ENCODE data around the gene PRMT3. TPM values are rescaled to one million over a fixed set of nuclear protein-coding genes. Genes with fewer than 3 reads are reported as not detected.

PRMT3 gene
- total and polyA plus RNA-seq, 2 of the 13 experiments (the other 11 are each of a cell fraction or from before 2014, with no cell fraction given): 9.1 to 27.7 TPM

DNA sequence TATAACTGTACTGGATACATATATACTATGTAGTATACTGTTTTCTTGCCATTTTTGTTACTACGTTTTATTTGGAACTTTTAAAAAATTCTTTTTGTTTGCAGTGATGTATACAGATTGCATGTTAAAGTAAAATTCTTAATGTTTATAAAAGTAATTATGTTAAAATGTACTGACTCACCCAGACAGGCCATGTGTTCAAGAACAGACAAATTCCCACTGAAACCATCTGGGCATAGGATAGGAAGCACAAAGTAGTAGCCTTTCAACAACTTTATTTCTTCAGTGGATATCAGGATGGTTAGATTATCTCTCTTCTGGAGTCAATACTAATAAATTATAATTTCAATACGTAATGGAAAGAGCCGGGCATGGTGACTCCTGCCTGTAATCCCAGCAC lies 19.8 kb downstream of the PRMT3 start (continued):
- TF ChIP-seq SRF (IDR thresholded peaks at IDR 0.05; ENCODE audit: low read depth, low read length) (no peak), REL (CRISPR knock-in tag; conservative IDR thresholded peaks at IDR 0.05) (no peak), GTF2F1 (IDR thresholded peaks at IDR 0.05; ENCODE audit: low read length) (no peak), ZNF232 (CRISPR knock-in tag; IDR thresholded peaks at IDR 0.05; ENCODE audit: borderline replicate concordance) (no peak), ZNF850 (CRISPR knock-in tag; conservative IDR thresholded peaks at IDR 0.05) (no peak)

DNA sequence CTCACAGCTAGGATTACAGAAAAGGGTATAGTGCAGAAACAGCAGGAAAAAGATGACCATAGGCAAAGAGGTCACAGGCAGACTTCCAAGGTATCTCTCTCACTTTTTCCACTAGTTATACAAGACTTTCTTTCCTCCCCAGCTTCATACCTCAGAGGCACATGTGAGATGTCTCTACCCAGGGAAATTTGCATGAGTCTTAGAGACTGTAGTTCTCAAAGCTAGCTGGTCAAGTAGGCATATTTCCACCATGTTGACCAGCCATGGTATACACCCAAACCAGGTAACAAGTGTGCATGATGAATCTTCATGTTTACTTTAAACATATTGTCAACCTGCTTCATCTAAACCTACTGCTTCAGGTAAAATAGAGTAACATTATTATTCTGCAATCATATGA lies 27.9 kb downstream of the PRMT3 start:
- ChIA-PET CTCF (ENCODE audit: low intra/inter-chr PET ratio, low total read pairs) (no interaction called here), POLR2A (no interaction called here)
- FAIRE-seq (no peak), DNase-seq (ENCODE audit: low spot score) (no peak), ATAC-seq (no peak)
- BruUV-seq (replicated peaks): no TSS peak
- H3K36me3 ChIP-seq (replicated peaks in 1 of 2; ENCODE audit: control insufficient read depth in 1 of 2, insufficient read depth in 2 of 2, low read length in 2 of 2): peaks cover 1 to 29% of the 10 kb centered on the region in 2 experiments; a peak in 3 of 5 replicates
- H3K4me1 ChIP-seq (ENCODE audit: insufficient read depth, low read length): no peaks in the 10 kb centered on the region
- no peaks in the 10 kb centered on the region for H3K27me3 ChIP-seq (ENCODE audit: control insufficient read depth in 1 of 2, insufficient read depth in 2 of 2, low read length in 2 of 2)
- no peaks in the 10 kb centered on the region for H3K9me3 ChIP-seq (ENCODE audit: low read length)
- TF ChIP-seq SUZ12 (IDR thresholded peaks at IDR 0.05; ENCODE audit: low read depth, low read length) (no peak), SCMH1 (CRISPR knock-in tag; IDR thresholded peaks at IDR 0.05; ENCODE audit: borderline replicate concordance) (no peak), ZNF383 (CRISPR knock-in tag; IDR thresholded peaks at IDR 0.05; ENCODE audit: borderline replicate concordance) (no peak), ZNF138 (CRISPR knock-in tag; IDR thresholded peaks at IDR 0.05; ENCODE audit: low read depth) (no peak)
- H3K79me2 ChIP-seq (ENCODE audit: insufficient read depth, low read length): no peaks in the 10 kb centered on the region
- intact Hi-C loops (cut with micrococcal nuclease; ENCODE audit: unreplicated experiment) (no loop called here), in situ Hi-C loops (cut with HindIII; ENCODE audit: extremely low pct_ligation_motif_present, low pct_unique_long_range_greater_than_20kb) (no loop called here)
- H3K4me3 ChIP-seq (replicated peaks in 1 of 3; ENCODE audit: insufficient read depth in 1 of 3, low read depth in 2 of 3, low read length in 3 of 3): no peak overlapping the region
- H2AFZ ChIP-seq (ENCODE audit: low read length): no peak overlapping the region
- H4K20me1 ChIP-seq (ENCODE audit: insufficient read depth, low read length): no peaks in the 10 kb centered on the region
- H3K9ac ChIP-seq (ENCODE audit: insufficient read depth, low read depth, low read length): no peak overlapping the region
- H3K4me2 ChIP-seq (ENCODE audit: low read depth, low read length): no peak overlapping the region
- H3K27ac ChIP-seq (ENCODE audit: extremely low read length, insufficient read depth, low read length): no peak overlapping the region

DNA sequence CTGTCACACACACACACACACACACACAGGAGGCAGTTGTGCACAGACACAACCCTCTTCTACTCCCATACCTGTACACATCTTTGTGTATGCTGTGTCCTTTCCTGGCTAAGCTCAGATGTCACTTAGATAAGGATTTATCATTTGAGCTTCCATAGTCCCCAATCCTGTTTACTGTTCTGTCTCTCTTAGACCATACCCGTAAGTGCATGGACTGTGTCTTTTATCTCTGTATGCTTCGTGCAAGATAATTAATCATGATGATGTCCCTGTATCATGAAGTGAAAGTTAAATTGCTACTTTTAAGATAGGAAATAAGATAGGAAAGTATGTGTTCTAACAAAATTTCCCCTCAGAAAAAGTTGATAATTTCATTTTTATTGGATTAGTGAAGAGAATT lies 30.3 kb downstream of the PRMT3 start:
- DNase-seq (ENCODE audit: low spot score): no peak
- no peak for ATAC-seq
- H3K4me3 ChIP-seq (replicated peaks in 1 of 3; ENCODE audit: insufficient read depth in 1 of 3, low read depth in 2 of 3, low read length in 3 of 3): no peak overlapping the region
- H3K9ac ChIP-seq (ENCODE audit: insufficient read depth, low read depth, low read length): no peak overlapping the region
- intact Hi-C loops (cut with micrococcal nuclease; ENCODE audit: unreplicated experiment): no loop called here
- POLR2A ChIA-PET: no interaction called here
- no peaks in the 10 kb centered on the region for H3K4me1 ChIP-seq (ENCODE audit: insufficient read depth, low read length)
- no peak overlapping the region for H3K27ac ChIP-seq (ENCODE audit: extremely low read length, insufficient read depth, low read length)
- H3K9me3 ChIP-seq (ENCODE audit: low read length): no peaks in the 10 kb centered on the region
- CTCF ChIA-PET (ENCODE audit: low intra/inter-chr PET ratio, low total read pairs): no interaction called here
- in situ Hi-C loops (cut with HindIII; ENCODE audit: extremely low pct_ligation_motif_present, low pct_unique_long_range_greater_than_20kb): no loop called here
- no peak overlapping the region for H3K4me2 ChIP-seq (ENCODE audit: low read depth, low read length)
- TF ChIP-seq, protein P1, sequence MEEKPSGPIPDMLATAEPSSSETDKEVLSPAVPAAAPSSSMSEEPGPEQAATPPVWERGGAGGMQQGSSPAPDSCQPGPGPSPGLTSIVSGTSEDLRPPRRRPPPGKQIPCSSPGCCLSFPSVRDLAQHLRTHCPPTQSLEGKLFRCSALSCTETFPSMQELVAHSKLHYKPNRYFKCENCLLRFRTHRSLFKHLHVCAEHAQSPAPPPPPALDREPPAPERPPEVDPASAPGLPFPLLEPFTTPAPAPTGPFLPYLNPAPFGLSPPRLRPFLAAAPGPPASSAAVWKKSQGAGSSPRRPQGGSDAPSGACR (CRISPR knock-in tag; IDR thresholded peaks at IDR 0.05): no peak
- TF ChIP-seq ZSCAN22 (CRISPR knock-in tag; IDR thresholded peaks at IDR 0.05) (no peak), MIER2 (CRISPR knock-in tag; IDR thresholded peaks at IDR 0.05) (no peak), MXD3 (CRISPR knock-in tag; IDR thresholded peaks at IDR 0.05) (no peak), ARHGAP35 (CRISPR knock-in tag; IDR thresholded peaks at IDR 0.05; ENCODE audit: borderline replicate concordance) (no peak), KDM5A (IDR thresholded peaks at IDR 0.05; ENCODE audit: borderline replicate concordance, low read length) (no peak)
- peaks cover 1 to 27% of the 10 kb centered on the region in 2 experiments; a peak in 3 of 5 replicates for H3K36me3 ChIP-seq (replicated peaks in 1 of 2; ENCODE audit: control insufficient read depth in 1 of 2, insufficient read depth in 2 of 2, low read length in 2 of 2)
- BruUV-seq (replicated peaks): no TSS peak
- no peaks in the 10 kb centered on the region for H3K27me3 ChIP-seq (ENCODE audit: control insufficient read depth in 1 of 2, insufficient read depth in 2 of 2, low read length in 2 of 2)
- 99% methylated on average over 2 of the region's 2 CpGs for WGBS (ENCODE audit: low lambda C conversion rate)
- no peak overlapping the region for H2AFZ ChIP-seq (ENCODE audit: low read length)
- no peaks in the 10 kb centered on the region for H4K20me1 ChIP-seq (ENCODE audit: insufficient read depth, low read length)
- no peak for FAIRE-seq
- no peaks in the 10 kb centered on the region for H3K79me2 ChIP-seq (ENCODE audit: insufficient read depth, low read length)
